ENCODE data around the gene DGKK.
"Not testable (repeated sequence)": the region's sequence is repeated elsewhere in the genome, so short reads cannot be mapped to it uniquely, and the experiment has no call there.

DGKK gene

GRCh38 chrX:50430917-50431575, 39.6 kb downstream of the DGKK start:
- in situ Hi-C loops (cut with HindIII; ENCODE audit: low sequenced_read_pairs): loop anchor here (5.0 kb wide), 1 partner anchor 61 kb away; no protein-coding TSS in a partner anchor

- in situ Hi-C loops (cut with HindIII; ENCODE audit: low sequenced_read_pairs): no loop called here
Observed at GRCh38 chrX:50428174-50428573, 42.5 kb downstream of the DGKK start.

DNA sequence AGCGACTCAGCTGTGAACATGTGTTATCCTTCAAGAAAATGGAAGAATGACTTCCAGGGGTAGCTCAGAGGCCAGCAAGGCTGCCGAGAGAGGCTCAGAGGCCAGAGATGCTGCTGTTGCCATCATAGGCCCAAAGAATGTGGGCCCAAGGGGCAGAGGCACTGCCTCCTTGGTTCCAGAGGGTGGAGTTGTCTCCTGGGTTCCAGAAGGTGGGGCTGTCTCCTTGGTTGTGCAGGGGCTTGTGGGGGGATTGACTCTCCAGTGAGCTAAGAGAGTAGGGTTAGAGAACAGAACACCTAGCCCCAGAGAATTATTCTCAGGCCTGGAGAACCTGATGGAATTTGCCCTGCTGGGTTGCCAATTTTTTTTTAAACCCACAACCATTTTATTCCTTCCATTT, 62.6 kb downstream of the DGKK start:
- in situ Hi-C loops (cut with HindIII; ENCODE audit: low sequenced_read_pairs): no loop called here

- in situ Hi-C loops (cut with HindIII; ENCODE audit: low sequenced_read_pairs): no loop called here
Observed at GRCh38 chrX:50403903-50404302, 66.7 kb downstream of the DGKK start.

GRCh38 chrX:50402886-50403285, 67.7 kb downstream of the DGKK start:
- in situ Hi-C loops (cut with HindIII; ENCODE audit: low sequenced_read_pairs): no loop called here

- in situ Hi-C loops (cut with HindIII; ENCODE audit: low sequenced_read_pairs): no loop called here
Observed at GRCh38 chrX:50393902-50394301, 76.7 kb downstream of the DGKK start.

GRCh38 chrX:50386520-50386919, 84.1 kb downstream of the DGKK start:
- in situ Hi-C loops (cut with HindIII; ENCODE audit: low sequenced_read_pairs): no loop called here

DNA sequence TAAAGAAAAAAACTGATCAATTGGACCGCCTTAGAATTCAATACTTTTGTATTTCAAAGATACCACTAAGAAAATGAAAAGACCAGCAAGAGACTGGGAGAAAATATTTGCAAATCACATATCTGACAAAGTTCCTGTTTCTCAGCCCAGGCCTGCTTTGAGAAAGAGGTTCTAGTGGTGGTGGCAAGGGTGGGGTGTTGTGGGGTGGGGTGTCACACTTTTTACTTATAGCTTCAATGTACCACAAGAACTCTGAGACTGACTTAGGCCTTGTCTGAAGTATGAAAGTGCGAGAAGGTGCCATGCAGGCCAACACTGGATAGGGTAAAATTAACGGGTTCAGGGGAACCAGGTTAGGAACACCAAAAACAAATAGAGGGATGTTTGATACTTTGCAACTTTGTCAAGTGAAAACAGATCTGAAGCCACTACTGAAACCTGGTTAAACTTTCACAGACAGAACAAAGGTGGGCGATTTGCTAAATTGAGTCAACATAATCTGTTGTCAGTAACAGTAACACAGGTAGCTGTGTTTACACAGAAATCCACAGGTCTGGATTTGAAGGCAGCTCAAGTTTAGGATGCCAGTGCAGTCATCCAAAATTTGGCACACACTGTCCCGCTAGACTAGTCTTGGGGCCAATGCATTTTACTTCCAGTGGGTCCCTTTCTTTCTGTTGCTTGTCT, 88.8 kb downstream of the DGKK start:
- in situ Hi-C loops (cut with HindIII; ENCODE audit: low sequenced_read_pairs): no loop called here

DNA sequence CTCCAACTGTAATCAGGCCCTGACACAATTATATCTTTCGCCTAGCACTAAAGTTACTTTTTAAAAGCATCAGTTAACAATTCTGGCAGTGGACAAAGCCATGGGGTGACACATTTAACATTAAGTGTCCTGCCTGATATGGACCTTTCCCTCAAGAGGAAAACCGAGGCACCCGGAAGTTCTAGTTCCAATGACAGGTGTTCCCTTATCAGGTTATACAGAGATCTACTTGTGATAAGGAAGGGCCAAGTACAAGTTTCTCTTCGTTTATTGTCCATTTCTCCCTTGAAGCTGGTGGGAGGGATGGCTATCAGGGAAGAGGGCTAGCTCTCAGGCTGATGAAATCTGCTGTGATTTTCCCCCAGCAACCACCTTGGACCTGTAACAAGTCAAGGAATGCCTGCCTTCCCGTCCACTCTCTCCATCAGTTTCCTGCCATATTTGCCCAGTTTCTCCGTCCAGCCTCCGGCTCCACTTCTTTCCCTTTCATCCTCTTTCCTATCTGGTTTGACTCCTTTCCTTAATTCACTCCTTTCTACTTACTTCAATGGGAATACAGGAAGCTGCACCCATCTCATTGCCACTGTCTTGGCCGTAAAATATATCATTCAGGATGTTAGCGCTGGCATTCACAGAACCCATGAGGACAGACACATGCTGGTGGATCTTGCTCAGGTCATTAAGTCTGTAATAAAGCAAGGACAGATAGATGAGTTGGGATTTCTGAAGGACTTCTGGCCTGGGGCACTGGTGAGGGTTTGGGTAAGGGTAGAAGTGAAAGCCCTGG, 95.0 kb downstream of the DGKK start:
- in situ Hi-C loops (cut with HindIII; ENCODE audit: low sequenced_read_pairs): no loop called here

DNA sequence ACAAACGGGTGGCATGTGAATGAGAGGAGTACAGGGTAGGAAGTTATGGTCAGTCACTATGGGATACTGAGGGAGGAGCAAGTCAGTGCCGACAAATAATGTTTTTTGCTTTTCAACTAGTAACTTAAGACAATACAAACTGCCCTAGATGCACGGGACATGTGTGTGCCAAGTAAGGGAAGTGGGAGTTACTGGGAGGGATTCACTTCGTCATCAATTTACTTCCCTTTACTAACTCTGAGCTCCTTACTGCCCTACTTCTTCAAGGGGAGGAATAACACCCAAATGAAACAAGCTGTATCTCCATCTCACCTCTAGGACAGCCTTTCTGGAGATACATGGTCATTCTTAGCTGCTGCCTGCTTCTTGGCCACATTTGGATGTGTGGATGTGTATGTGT, 97.7 kb downstream of the DGKK start:
- in situ Hi-C loops (cut with HindIII; ENCODE audit: low sequenced_read_pairs): no loop called here

- in situ Hi-C loops (cut with HindIII; ENCODE audit: low sequenced_read_pairs): no loop called here
Observed at GRCh38 chrX:50343917-50344316, 126.7 kb downstream of the DGKK start.

- in situ Hi-C loops (cut with HindIII; ENCODE audit: low sequenced_read_pairs): no loop called here
Observed at GRCh38 chrX:50333308-50333707, 137.3 kb downstream of the DGKK start.

- in situ Hi-C loops (cut with HindIII; ENCODE audit: low sequenced_read_pairs): not testable (repeated sequence)
Observed at GRCh38 chrX:50332668-50333067, 138.0 kb downstream of the DGKK start.

- in situ Hi-C loops (cut with HindIII; ENCODE audit: low sequenced_read_pairs): no loop called here
Observed at GRCh38 chrX:50327235-50327634, 143.4 kb downstream of the DGKK start.

Measured in endothelial cell of hepatic sinusoid (primary cell).